ENCODE data around the gene ARMH1. TPM values are rescaled to one million over a fixed set of nuclear protein-coding genes. Genes with fewer than 3 reads are reported as not detected.
"Not testable (repeated sequence)": the region's sequence is repeated elsewhere in the genome, so short reads cannot be mapped to it uniquely, and the experiment has no call there.

The ARMH1 gene
- total and polyA plus RNA-seq, 2 donors (not counting 1 experiment from before 2014, with no cell fraction given) = 10.2 to 225 TPM

GRCh38 chr1:44759077-44759476 is 84.6 kb downstream of the ARMH1 start:
- Histone ChIP-seq H4K20me1 (ENCODE audit: control insufficient read depth, insufficient read depth, low read length, poor library complexity, severe bottlenecking) (no peaks in the 10 kb centered on the region), H3K79me2 (ENCODE audit: control insufficient read depth, insufficient read depth, low read length) (no peaks in the 10 kb centered on the region), H3K4me1 (ENCODE audit: control insufficient read depth in 2 of 2, insufficient read depth in 2 of 2, low read length in 2 of 2) (peaks cover 10 to 15% of the 10 kb centered on the region in 2 donors), H3K4me3 (ENCODE audit: control extremely low read depth in 1 of 5, extremely low read depth in 1 of 5, insufficient read depth in 1 of 5, low read depth in 2 of 5, low read length in 4 of 5) (no peak overlapping the region), H3K36me3 (replicated peaks in 1 of 2; ENCODE audit: control extremely low read depth in 1 of 2, control insufficient read depth in 1 of 2, extremely low read depth in 1 of 2, insufficient read depth in 2 of 2, low read length in 1 of 2) (peaks cover 2 to 4% of the 10 kb centered on the region in 2 experiments), H3K9ac (ENCODE audit: low read length) (no peak overlapping the region), H3K4me2 (replicated peaks; ENCODE audit: low read depth, low read length, poor library complexity, severe bottlenecking) (no peak overlapping the region), H3K27me3 (replicated peaks in 1 of 4; ENCODE audit: control extremely low read depth in 1 of 4, control insufficient read depth in 3 of 4, insufficient read depth in 4 of 4, low read length in 3 of 4) (no peaks in the 10 kb centered on the region), H3K9me3 (ENCODE audit: control extremely low read depth in 1 of 3, control insufficient read depth in 2 of 3, insufficient read depth in 1 of 3, low read length in 2 of 3) (no peaks in the 10 kb centered on the region), H2AFZ (ENCODE audit: insufficient read depth, low read depth, low read length, poor library complexity, severe bottlenecking) (no peak overlapping the region), H3K27ac (ENCODE audit: low read length in 2 of 2) (no peak overlapping the region)
- no peak overlapping the region for H3K27ac Mint-ChIP-seq
- over 99% methylated on average over 11 of the region's 11 CpGs for WGBS (ENCODE audit: insufficient coverage)
- ATAC-seq (ENCODE audit: low read depth) (no peak), DNase-seq (no peak)
- no peak for TF ChIP-seq EZH2 (IDR thresholded peaks at IDR 0.05; ENCODE audit: borderline replicate concordance, insufficient read depth, low read depth, low read length, poor library complexity, severe bottlenecking)
- H3K4me1 Mint-ChIP-seq = peaks cover 15% of the 10 kb centered on the region
- no peak overlapping the region for H3K4me3 Mint-ChIP-seq
- no peaks in the 10 kb centered on the region for H3K27me3 Mint-ChIP-seq
- POLR2A ChIA-PET = no interaction called here
- CTCF ChIA-PET = no interaction called here
- H3K9me3 Mint-ChIP-seq (ENCODE audit: insufficient read depth) = no peaks in the 10 kb centered on the region
- intact Hi-C loops (cut with micrococcal nuclease) = no loop called here

GRCh38 chr1:44760876-44761275 is 86.4 kb downstream of the ARMH1 start:
- Mint-ChIP-seq H3K4me3 (no peak overlapping the region), H3K27me3 (no peaks in the 10 kb centered on the region), H3K4me1 (peaks cover 15% of the 10 kb centered on the region), H3K9me3 (ENCODE audit: insufficient read depth) (no peaks in the 10 kb centered on the region), H3K27ac (no peak overlapping the region)
- POLR2A ChIA-PET = no interaction called here
- no peak overlapping the region for H3K4me3 ChIP-seq (ENCODE audit: control extremely low read depth in 1 of 5, extremely low read depth in 1 of 5, insufficient read depth in 1 of 5, low read depth in 2 of 5, low read length in 4 of 5)
- ATAC-seq (ENCODE audit: low read depth) (no peak), DNase-seq (no peak)
- no peaks in the 10 kb centered on the region for H3K79me2 ChIP-seq (ENCODE audit: control insufficient read depth, insufficient read depth, low read length)
- H3K4me1 ChIP-seq (ENCODE audit: control insufficient read depth in 2 of 2, insufficient read depth in 2 of 2, low read length in 2 of 2) = peaks cover 10 to 15% of the 10 kb centered on the region in 2 donors
- H3K27me3 ChIP-seq (replicated peaks in 1 of 4; ENCODE audit: control extremely low read depth in 1 of 4, control insufficient read depth in 3 of 4, insufficient read depth in 4 of 4, low read length in 3 of 4) = no peaks in the 10 kb centered on the region
- intact Hi-C loops (cut with micrococcal nuclease) = no loop called here
- H4K20me1 ChIP-seq (ENCODE audit: control insufficient read depth, insufficient read depth, low read length, poor library complexity, severe bottlenecking) = no peaks in the 10 kb centered on the region
- CTCF ChIA-PET = interaction anchor here (1.7 kb wide), 1 partner anchor 17 kb away, joined by 4 read pairs; no protein-coding TSS in a partner anchor
- no peak overlapping the region for H3K9ac ChIP-seq (ENCODE audit: low read length)
- no peak overlapping the region for H3K27ac ChIP-seq (ENCODE audit: low read length in 2 of 2)
- no peak overlapping the region for H2AFZ ChIP-seq (ENCODE audit: insufficient read depth, low read depth, low read length, poor library complexity, severe bottlenecking)
- H3K4me2 ChIP-seq (replicated peaks; ENCODE audit: low read depth, low read length, poor library complexity, severe bottlenecking) = no peak overlapping the region
- TF ChIP-seq CTCF (IDR thresholded peaks at IDR 0.05) = no peak
- WGBS (ENCODE audit: insufficient coverage) = 93% methylated on average over 2 of the region's 3 CpGs
- peaks cover 2 to 4% of the 10 kb centered on the region in 2 experiments for H3K36me3 ChIP-seq (replicated peaks in 1 of 2; ENCODE audit: control extremely low read depth in 1 of 2, control insufficient read depth in 1 of 2, extremely low read depth in 1 of 2, insufficient read depth in 2 of 2, low read length in 1 of 2)
- no peaks in the 10 kb centered on the region for H3K9me3 ChIP-seq (ENCODE audit: control extremely low read depth in 1 of 3, control insufficient read depth in 2 of 3, insufficient read depth in 1 of 3, low read length in 2 of 3)

GRCh38 chr1:44766421-44766820 is 91.9 kb downstream of the ARMH1 start:
- intact Hi-C loops (cut with micrococcal nuclease); DNase-seq; H4K20me1 ChIP-seq (ENCODE audit: control insufficient read depth, insufficient read depth, low read length, poor library complexity, severe bottlenecking); H3K4me1 ChIP-seq (ENCODE audit: control insufficient read depth in 2 of 2, insufficient read depth in 2 of 2, low read length in 2 of 2); H3K27me3 ChIP-seq (replicated peaks in 1 of 4; ENCODE audit: control extremely low read depth in 1 of 4, control insufficient read depth in 3 of 4, insufficient read depth in 4 of 4, low read length in 3 of 4); H3K27ac Mint-ChIP-seq; H3K79me2 ChIP-seq (ENCODE audit: control insufficient read depth, insufficient read depth, low read length); H3K27ac ChIP-seq (ENCODE audit: low read length in 2 of 2); H2AFZ ChIP-seq (ENCODE audit: insufficient read depth, low read depth, low read length, poor library complexity, severe bottlenecking); H3K4me2 ChIP-seq (replicated peaks; ENCODE audit: low read depth, low read length, poor library complexity, severe bottlenecking); H3K9me3 Mint-ChIP-seq (ENCODE audit: insufficient read depth); POLR2A ChIA-PET; H3K4me3 Mint-ChIP-seq; H3K9me3 ChIP-seq (ENCODE audit: control extremely low read depth in 1 of 3, control insufficient read depth in 2 of 3, insufficient read depth in 1 of 3, low read length in 2 of 3); H3K4me1 Mint-ChIP-seq; H3K4me3 ChIP-seq (ENCODE audit: control extremely low read depth in 1 of 5, extremely low read depth in 1 of 5, insufficient read depth in 1 of 5, low read depth in 2 of 5, low read length in 4 of 5); ATAC-seq (ENCODE audit: low read depth); H3K9ac ChIP-seq (ENCODE audit: low read length); H3K27me3 Mint-ChIP-seq; CTCF ChIA-PET; H3K36me3 ChIP-seq (replicated peaks in 1 of 2; ENCODE audit: control extremely low read depth in 1 of 2, control insufficient read depth in 1 of 2, extremely low read depth in 1 of 2, insufficient read depth in 2 of 2, low read length in 1 of 2): not testable (repeated sequence)
- WGBS (ENCODE audit: insufficient coverage) = 100% methylated on average over 4 of the region's 6 CpGs

Measured in B cell (primary cell).